HepG2 (cell line): ENCODE measurements around the gene CLIC1. TPM values are rescaled to one million over a fixed set of nuclear protein-coding genes. Genes with fewer than 3 reads are reported as not detected.

ENCODE experiments used
- AGO1 ChIP-seq: fragments of 200-400 bp; formaldehyde crosslinking; IDR thresholded peaks from 2 replicates; pipeline ENCODE4 v1.6.1; 2017; ENCODE audit warnings: mild to moderate bottlenecking, low read depth, low read length, moderate library complexity; ENCODE audit not compliant: poor library complexity, severe bottlenecking
- CBX1 ChIP-seq: IDR thresholded peaks from one replicate; pipeline ENCODE4 v1.6.1; 2016; ENCODE audit warnings: antibody characterized with exemption, low read depth
- E2F1 ChIP-seq: sonication (generic); formaldehyde crosslinking; IDR thresholded peaks from 2 replicates; pipeline ENCODE4 v1.5.0; 2020; ENCODE audit warnings: missing genetic modification reagents
- HCFC1 ChIP-seq: fragments of 150-350 bp; IDR thresholded peaks from 2 replicates; pipeline ENCODE4 v1.6.1; 2014; ENCODE audit warnings: low read depth, low read length
- KDM3A ChIP-seq: IDR thresholded peaks from 2 replicates; pipeline ENCODE4 v1.6.1; 2018; ENCODE audit warnings: low read depth, missing compliant biosample characterization
- KMT2B ChIP-seq: IDR thresholded peaks from 2 replicates; pipeline ENCODE4 v1.6.1; 2016; ENCODE audit warnings: missing genetic modification reagents, missing compliant biosample characterization
- MED13 ChIP-seq: sonication (generic); formaldehyde crosslinking; IDR thresholded peaks from 2 replicates; pipeline ENCODE4 v1.5.0; 2020; ENCODE audit warnings: missing genetic modification reagents
- MED8 ChIP-seq: sonication (generic); formaldehyde crosslinking; IDR thresholded peaks from 2 replicates; pipeline ENCODE4 v1.8.1; 2023; ENCODE audit warnings: mild to moderate bottlenecking, missing genetic modification reagents; ENCODE audit not compliant: insufficient replicate concordance
- ONECUT2 ChIP-seq: sonication (generic); formaldehyde crosslinking; IDR thresholded peaks from 2 replicates; pipeline ENCODE4 v1.4.0; 2020; ENCODE audit warnings: missing genetic modification reagents
- RAD21 ChIP-seq: fragments of 450-650 bp; formaldehyde crosslinking; IDR thresholded peaks from 2 replicates; pipeline ENCODE4 v1.5.0; 2020; ENCODE audit warnings: mild to moderate bottlenecking
- RFXAP ChIP-seq: sonication (generic); formaldehyde crosslinking; IDR thresholded peaks from 2 replicates; pipeline ENCODE4 v1.4.0; 2020; ENCODE audit warnings: missing genetic modification reagents, borderline replicate concordance
- SATB2 ChIP-seq: sonication (generic); formaldehyde crosslinking; IDR thresholded peaks from 2 replicates; pipeline ENCODE4 v1.5.0; 2020; ENCODE audit warnings: missing genetic modification reagents
- SOX6 ChIP-seq, 2 experiments: fragments of 450-650 bp in 1 of 2; sonication (generic) in 1 of 2; formaldehyde crosslinking in 1 of 2; IDR thresholded peaks; 2 replicates each; pipeline versions ENCODE4 v1.4.0 to v1.6.1; 2017 to 2020; ENCODE audit warnings: antibody characterized with exemption in 1 of 2, mild to moderate bottlenecking in 1 of 2, missing genetic modification reagents in 1 of 2
- TCF7L2 ChIP-seq: IDR thresholded peaks from 2 replicates; pipeline ENCODE4 v1.6.1; 2011; ENCODE audit warnings: mild to moderate bottlenecking, low read depth, low read length, moderate library complexity
- TERF1 ChIP-seq: sonication (generic); formaldehyde crosslinking; IDR thresholded peaks from 2 replicates; pipeline ENCODE4 v1.8.0; 2022; ENCODE audit warnings: mild to moderate bottlenecking, missing genetic modification reagents, moderate library complexity
- TFDP2 ChIP-seq: sonication (generic); formaldehyde crosslinking; IDR thresholded peaks from 2 replicates; pipeline ENCODE4 v1.4.0; 2020; ENCODE audit warnings: missing genetic modification reagents
- ZFP36 ChIP-seq: fragments of 150-350 bp; IDR thresholded peaks from 2 replicates; pipeline ENCODE4 v1.6.1; 2018; ENCODE audit warnings: borderline replicate concordance, low read length, low read depth; ENCODE audit not compliant: partially characterized antibody
- ZFY ChIP-seq: sonication (generic); formaldehyde crosslinking; IDR thresholded peaks from 2 replicates; pipeline ENCODE4 v1.4.0; 2020; ENCODE audit warnings: missing genetic modification reagents
- ZNF136 ChIP-seq: sonication (generic); formaldehyde crosslinking; IDR thresholded peaks from 2 replicates; pipeline ENCODE4 v1.8.1; 2022; ENCODE audit warnings: low read depth, mild to moderate bottlenecking, moderate library complexity, missing genetic modification reagents
- ZNF253 ChIP-seq: sonication (generic); formaldehyde crosslinking; IDR thresholded peaks from 2 replicates; pipeline ENCODE4 v1.8.0; 2022; ENCODE audit warnings: mild to moderate bottlenecking, missing genetic modification reagents, borderline replicate concordance
- ZNF256 ChIP-seq: sonication (generic); formaldehyde crosslinking; conservative IDR thresholded peaks from 2 replicates; pipeline ENCODE4 v1.4.0; 2020; ENCODE audit warnings: missing genetic modification reagents
- ZNF605 ChIP-seq: sonication (generic); formaldehyde crosslinking; IDR thresholded peaks from 2 replicates; pipeline ENCODE4 v1.8.0; 2022; ENCODE audit warnings: mild to moderate bottlenecking, missing genetic modification reagents
- polyA plus RNA-seq, 8 experiments: library from polyadenylated mRNA; depleted of rRNA in 3 of 8; stranded (reverse) in 7 of 8; unstranded in 1 of 8; fragments of >200 nt; fragmentation: Illumina TruSeq in 4 of 8; extraction: Trizol in 4 of 8; gene quantifications; 2 replicates each; pipeline versions ENCODE4 v1.2.1 to v1.2.3, GENCODE V29; 2011 to 2016; ENCODE audit warnings: low read depth in 4 of 8, missing spikeins in 1 of 8, mixed read lengths in 1 of 8; ENCODE audit not compliant: insufficient read depth in 1 of 8
- total RNA-seq, 5 experiments: library from RNA; depleted of rRNA; stranded (reverse); fragments of >200 nt; fragmentation: Illumina TruSeq; extraction: Trizol; gene quantifications; 2 replicates each; pipeline ENCODE4 v1.2.3, GENCODE V29; 2016; ENCODE audit warnings: low read depth in 1 of 5
- TF ChIP-seq, protein P1 (sequence below): sonication (generic); formaldehyde crosslinking; IDR thresholded peaks from 2 replicates; pipeline ENCODE4 v1.4.0; 2020; ENCODE audit warnings: missing genetic modification reagents
- TF ChIP-seq, protein P2 (sequence below): sonication (generic); formaldehyde crosslinking; IDR thresholded peaks from 2 replicates; pipeline ENCODE4 v1.9.0; 2021; ENCODE audit warnings: missing genetic modification reagents, borderline replicate concordance

Gene CLIC1
- total and polyA plus RNA-seq, 2 of the 13 experiments (the other 11 are each of a cell fraction or from before 2014, with no cell fraction given): 602 to 891 TPM

GRCh38 chr6:31729515-31729978, 6.8 kb downstream of the CLIC1 start (continued):
- TF ChIP-seq TERF1 (CRISPR knock-in tag) (no peak), HCFC1 (0 out of 2 replicates have a peak, but pooled peaks have one; percentile 10), AGO1 (no peak), ZFY (CRISPR knock-in tag) (peak; percentile 47), RAD21 (CRISPR knock-in tag) (peak; percentile 99), ZNF605 (CRISPR knock-in tag) (peak; percentile 91), ZFP36 (peak; percentile 15), SOX6 (IDR thresholded peaks at IDR 0.05) (no peak), SOX6 (CRISPR knock-in tag; IDR thresholded peaks at IDR 0.05) (peak; percentile 43; the same call in 1 of the 2 replicates), ZNF253 (CRISPR knock-in tag) (no peak), MED13 (CRISPR knock-in tag) (0 out of 2 replicates have a peak, but pooled peaks have one; percentile 34), TFDP2 (CRISPR knock-in tag) (peak; percentile 54; the same call in 1 of the 2 replicates), KMT2B (CRISPR knock-in tag) (peak; percentile 60), RFXAP (CRISPR knock-in tag) (peak; percentile 75; the same call in 1 of the 2 replicates), ONECUT2 (CRISPR knock-in tag) (no peak), SATB2 (0 out of 2 replicates have a peak, but pooled peaks have one; percentile 20), KDM3A (CRISPR knock-in tag) (peak; percentile 93), CBX1 (no peak), MED8 (CRISPR knock-in tag) (peak; percentile 14), TCF7L2 (no peak), ZNF256 (CRISPR knock-in tag) (0 out of 2 replicates have a peak, but pooled peaks have one; percentile 69), E2F1 (CRISPR knock-in tag) (peak; percentile 77; the same call in 1 of the 2 replicates), ZNF136 (CRISPR knock-in tag) (0 out of 2 replicates have a peak, but pooled peaks have one; percentile 19)
- TF ChIP-seq, protein P1, sequence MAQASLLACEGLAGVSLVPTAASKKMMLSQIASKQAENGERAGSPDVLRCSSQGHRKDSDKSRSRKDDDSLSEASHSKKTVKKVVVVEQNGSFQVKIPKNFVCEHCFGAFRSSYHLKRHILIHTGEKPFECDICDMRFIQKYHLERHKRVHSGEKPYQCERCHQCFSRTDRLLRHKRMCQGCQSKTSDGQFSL: peak; percentile 76; the same call in 1 of the 2 replicates
- TF ChIP-seq, protein P2, sequence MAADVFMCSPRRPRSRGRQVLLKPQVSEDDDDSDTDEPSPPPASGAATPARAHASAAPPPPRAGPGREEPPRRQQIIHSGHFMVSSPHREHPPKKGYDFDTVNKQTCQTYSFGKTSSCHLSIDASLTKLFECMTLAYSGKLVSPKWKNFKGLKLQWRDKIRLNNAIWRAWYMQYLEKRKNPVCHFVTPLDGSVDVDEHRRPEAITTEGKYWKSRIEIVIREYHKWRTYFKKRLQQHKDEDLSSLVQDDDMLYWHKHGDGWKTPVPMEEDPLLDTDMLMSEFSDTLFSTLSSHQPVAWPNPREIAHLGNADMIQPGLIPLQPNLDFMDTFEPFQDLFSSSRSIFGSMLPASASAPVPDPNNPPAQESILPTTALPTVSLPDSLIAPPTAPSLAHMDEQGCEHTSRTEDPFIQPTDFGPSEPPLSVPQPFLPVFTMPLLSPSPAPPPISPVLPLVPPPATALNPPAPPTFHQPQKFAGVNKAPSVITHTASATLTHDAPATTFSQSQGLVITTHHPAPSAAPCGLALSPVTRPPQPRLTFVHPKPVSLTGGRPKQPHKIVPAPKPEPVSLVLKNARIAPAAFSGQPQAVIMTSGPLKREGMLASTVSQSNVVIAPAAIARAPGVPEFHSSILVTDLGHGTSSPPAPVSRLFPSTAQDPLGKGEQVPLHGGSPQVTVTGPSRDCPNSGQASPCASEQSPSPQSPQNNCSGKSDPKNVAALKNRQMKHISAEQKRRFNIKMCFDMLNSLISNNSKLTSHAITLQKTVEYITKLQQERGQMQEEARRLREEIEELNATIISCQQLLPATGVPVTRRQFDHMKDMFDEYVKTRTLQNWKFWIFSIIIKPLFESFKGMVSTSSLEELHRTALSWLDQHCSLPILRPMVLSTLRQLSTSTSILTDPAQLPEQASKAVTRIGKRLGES (CRISPR knock-in tag): peak; percentile 53; the same call in 1 of the 2 replicates
